ENCODE data around the gene SEPTIN1.
"Not testable (repeated sequence)": the region's sequence is repeated elsewhere in the genome, so short reads cannot be mapped to it uniquely, and the experiment has no call there.

Gene SEPTIN1

DNA sequence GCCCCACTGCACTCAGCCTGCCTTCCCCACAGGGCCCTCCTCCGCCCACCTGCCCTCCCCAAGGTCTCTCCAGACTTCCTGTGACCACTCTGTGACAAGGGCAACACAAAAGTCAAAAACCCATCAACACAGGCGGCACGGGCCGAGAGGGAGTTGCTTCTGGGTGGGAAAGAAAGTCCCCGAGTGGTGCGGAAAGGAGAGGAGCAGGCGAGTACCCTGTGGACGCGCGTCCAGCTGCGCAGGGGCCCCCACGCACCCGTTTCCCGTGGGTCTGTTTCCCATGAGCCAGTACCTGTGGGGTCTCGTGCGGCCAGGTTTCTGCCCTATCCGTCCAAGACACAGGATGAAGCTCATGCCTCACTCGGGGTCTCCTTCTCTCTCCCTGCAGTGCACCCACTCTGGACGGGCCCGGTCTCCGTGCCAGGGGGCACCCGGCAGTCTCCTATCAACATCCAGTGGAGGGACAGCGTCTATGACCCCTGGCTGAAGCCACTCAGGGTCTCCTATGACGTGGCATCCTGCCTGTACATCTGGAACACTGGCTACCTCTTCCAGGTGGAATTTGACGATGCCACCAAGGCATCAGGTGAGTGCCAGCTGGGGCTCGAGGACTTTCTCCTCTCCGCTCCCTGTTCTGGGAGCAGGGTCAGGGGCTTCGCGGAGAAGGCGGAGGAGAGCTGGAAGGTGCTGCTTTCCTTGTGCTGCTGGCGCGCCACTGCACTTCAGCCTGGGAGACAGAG, 39.4 kb downstream of the SEPTIN1 start:
- TF ChIP-seq, protein P1, sequence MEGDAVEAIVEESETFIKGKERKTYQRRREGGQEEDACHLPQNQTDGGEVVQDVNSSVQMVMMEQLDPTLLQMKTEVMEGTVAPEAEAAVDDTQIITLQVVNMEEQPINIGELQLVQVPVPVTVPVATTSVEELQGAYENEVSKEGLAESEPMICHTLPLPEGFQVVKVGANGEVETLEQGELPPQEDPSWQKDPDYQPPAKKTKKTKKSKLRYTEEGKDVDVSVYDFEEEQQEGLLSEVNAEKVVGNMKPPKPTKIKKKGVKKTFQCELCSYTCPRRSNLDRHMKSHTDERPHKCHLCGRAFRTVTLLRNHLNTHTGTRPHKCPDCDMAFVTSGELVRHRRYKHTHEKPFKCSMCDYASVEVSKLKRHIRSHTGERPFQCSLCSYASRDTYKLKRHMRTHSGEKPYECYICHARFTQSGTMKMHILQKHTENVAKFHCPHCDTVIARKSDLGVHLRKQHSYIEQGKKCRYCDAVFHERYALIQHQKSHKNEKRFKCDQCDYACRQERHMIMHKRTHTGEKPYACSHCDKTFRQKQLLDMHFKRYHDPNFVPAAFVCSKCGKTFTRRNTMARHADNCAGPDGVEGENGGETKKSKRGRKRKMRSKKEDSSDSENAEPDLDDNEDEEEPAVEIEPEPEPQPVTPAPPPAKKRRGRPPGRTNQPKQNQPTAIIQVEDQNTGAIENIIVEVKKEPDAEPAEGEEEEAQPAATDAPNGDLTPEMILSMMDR (IDR thresholded peaks at IDR 0.05; ENCODE audit: borderline replicate concordance, insufficient read depth, low read depth, low read length), result no peak

GRCh38 chr16:30341971-30342370, 40.4 kb downstream of the SEPTIN1 start:
- not testable (repeated sequence) for H3K4me3 ChIP-seq (ENCODE audit: low read depth, low read length)

More for the DNA sequence above, 39.4 kb downstream of the SEPTIN1 start:
- no peak overlapping the region for H3K4me3 ChIP-seq (ENCODE audit: low read depth, low read length)

GRCh38 chr16:30340621-30341020, 41.7 kb downstream of the SEPTIN1 start:
- H3K4me3 ChIP-seq (ENCODE audit: low read depth, low read length), result no peak overlapping the region
- TF ChIP-seq, protein P1 (IDR thresholded peaks at IDR 0.05; ENCODE audit: borderline replicate concordance, insufficient read depth, low read depth, low read length), result no peak

GRCh38 chr16:30338715-30339114, 43.6 kb downstream of the SEPTIN1 start:
- H3K4me3 ChIP-seq (ENCODE audit: low read depth, low read length), result not testable (repeated sequence)

DNA sequence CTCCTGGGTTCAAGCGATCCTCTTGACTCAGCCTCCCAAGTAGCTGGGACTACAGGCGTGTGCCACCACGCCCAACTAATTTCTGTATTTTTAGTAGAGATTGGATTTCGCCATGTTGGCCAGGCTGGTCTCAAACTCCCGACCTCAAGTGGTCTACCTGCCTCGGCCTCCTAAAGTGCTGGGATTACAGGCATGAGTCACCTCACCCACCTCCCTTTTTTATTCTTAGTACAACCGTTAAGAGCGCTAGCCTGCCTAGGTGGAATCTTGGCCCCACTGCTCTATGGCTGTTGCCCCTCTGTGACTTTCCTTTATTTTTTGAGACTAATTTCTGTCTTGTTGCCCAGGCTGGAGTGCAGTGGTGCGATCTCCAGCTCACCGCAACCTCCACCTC, 44.4 kb downstream of the SEPTIN1 start:
- not testable (repeated sequence) for H3K4me3 ChIP-seq (ENCODE audit: low read depth, low read length)

GRCh38 chr16:30335598-30336474, 46.5 kb downstream of the SEPTIN1 start:
- peak overlapping the region; percentile 78 for H3K4me3 ChIP-seq (ENCODE audit: low read depth, low read length)
- TF ChIP-seq, protein P1 (IDR thresholded peaks at IDR 0.05; ENCODE audit: borderline replicate concordance, insufficient read depth, low read depth, low read length), result no peak

GRCh38 chr16:30335028-30335597, 47.2 kb downstream of the SEPTIN1 start:
- H3K4me3 ChIP-seq (ENCODE audit: low read depth, low read length), result peak overlapping the region; percentile 78

DNA sequence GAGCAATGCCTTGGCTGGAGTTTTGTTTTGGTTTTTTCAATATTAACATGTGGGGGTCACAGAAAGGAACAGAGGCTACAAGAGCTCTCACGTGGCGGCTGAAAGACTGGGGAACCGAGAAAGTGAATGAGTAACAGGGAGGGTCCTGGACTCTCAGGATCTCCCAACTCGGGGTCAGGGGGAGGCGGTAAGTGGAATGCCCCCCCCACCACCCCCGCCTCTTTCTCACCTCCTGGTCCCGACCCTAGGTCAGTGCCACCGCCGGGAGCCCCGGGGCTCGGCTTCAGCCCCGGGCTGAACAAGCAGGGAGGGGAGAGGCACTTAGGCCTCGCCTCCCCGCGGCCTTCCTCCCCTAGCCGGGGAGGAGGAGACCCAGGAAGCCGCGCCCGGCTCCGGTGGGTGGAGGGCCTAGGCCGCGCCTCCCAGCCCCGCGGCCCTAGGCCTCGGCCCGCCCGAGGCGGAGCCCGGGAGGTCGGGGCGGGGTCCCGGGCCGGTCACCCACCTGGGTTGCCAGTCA, 47.8 kb downstream of the SEPTIN1 start:
- H3K4me3 ChIP-seq (ENCODE audit: low read depth, low read length), result peak overlapping the region; percentile 78

Measured in GM12875 (cell line).